Chondrocyte (in vitro differentiated cells): ENCODE data around the gene NOVA1. TPM values are rescaled to one million over a fixed set of nuclear protein-coding genes. Genes with fewer than 3 reads are reported as not detected.
"Not testable (repeated sequence)": the region's sequence is repeated elsewhere in the genome, so short reads cannot be mapped to it uniquely, and the experiment has no call there.

Source experiments
- DNase-seq: peaks from one replicate; pipeline ENCODE4 v3.0.0; 2021; ENCODE audit warnings: mixed read lengths, low spot score
- H3K27ac Mint-ChIP-seq: one replicate; pipeline ENCODE4 v1.8.0; 2021; ENCODE audit warnings: mild to moderate bottlenecking, moderate library complexity, mixed read lengths; ENCODE audit not compliant: unreplicated experiment
- H3K27me3 Mint-ChIP-seq: 2 replicates; pipeline ENCODE4 v1.8.0; 2021; ENCODE audit warnings: low read depth, mixed read lengths
- H3K36me3 Mint-ChIP-seq: 2 replicates; pipeline ENCODE4 v1.8.0; 2021; ENCODE audit warnings: low read depth, mixed read lengths
- H3K4me1 Mint-ChIP-seq: 2 replicates; pipeline ENCODE4 v1.8.0; 2021; ENCODE audit warnings: low read depth, mild to moderate bottlenecking, mixed read lengths
- H3K4me3 Mint-ChIP-seq: one replicate; pipeline ENCODE4 v1.8.0; 2021; ENCODE audit warnings: mild to moderate bottlenecking, moderate library complexity, mixed read lengths; ENCODE audit not compliant: unreplicated experiment
- H3K9me3 Mint-ChIP-seq: 2 replicates; pipeline ENCODE4 v1.8.0; 2021; ENCODE audit warnings: low read depth, mixed read lengths
- CTCF ChIP-seq: fragments of 200-600 bp; sonication (generic); IDR thresholded peaks from 2 replicates; pipeline ENCODE4 v1.5.0; 2021; ENCODE audit warnings: antibody characterized with exemption, mild to moderate bottlenecking, moderate library complexity
- long read RNA-seq: library from polyadenylated mRNA; stranded (forward); transcript quantifications from one replicate; pipeline ENCODE4 v2.0.0, GENCODE V29; 2021
- total RNA-seq: library from RNA; stranded (reverse); gene quantifications from 3 replicates; pipeline ENCODE4 v1.2.1, GENCODE V29; 2021

Gene NOVA1
- 0.97 to 5.4 TPM (median 1.1 TPM) in 3 replicates for total RNA-seq
- long read RNA-seq, partial matches to known transcripts: 0 of 1 reads
- long read RNA-seq, other reads (novel, unspliced or antisense): 1 of 1 reads

- DNase-seq: peak; percentile 75
- Mint-ChIP-seq H3K4me1 (peaks cover 22% of the 10 kb centered on the region), H3K27me3 (peaks cover 24% of the 10 kb centered on the region), H3K4me3 (peak within 1 kb of the TSS; percentile 84), H3K9me3 (no peaks in the 10 kb centered on the region), H3K36me3 (no peaks in the 10 kb centered on the region), H3K27ac (peak within 1 kb of the TSS; percentile 59)
- TF ChIP-seq CTCF: no peak
Observed at GRCh38 chr14:26597589-26598080, at the start of gene NOVA1. Gene NOVA1, minus strand, starts transcription at chr14:26598033. Its CDS starts 597 bp downstream, at chr14:26597436.

- H3K27ac Mint-ChIP-seq, H3K4me1 Mint-ChIP-seq, H3K36me3 Mint-ChIP-seq, H3K27me3 Mint-ChIP-seq, H3K4me3 Mint-ChIP-seq: not testable (repeated sequence)
- peak; percentile 76 for DNase-seq
- peaks cover 36% of the 10 kb centered on the region for H3K9me3 Mint-ChIP-seq
Observed at GRCh38 chr14:26645057-26645456, 47.2 kb upstream of the NOVA1 start.

- Mint-ChIP-seq H3K27ac (no peak overlapping the region), H3K4me1 (no peaks in the 10 kb centered on the region), H3K27me3 (no peaks in the 10 kb centered on the region), H3K9me3 (peaks cover 8% of the 10 kb centered on the region), H3K4me3 (no peak overlapping the region), H3K36me3 (no peaks in the 10 kb centered on the region)
- no peak for DNase-seq
- TF ChIP-seq CTCF: no peak
Observed at GRCh38 chr14:26636561-26636960, 38.7 kb upstream of the NOVA1 start.

GRCh38 chr14:26634946-26635345, 37.1 kb upstream of the NOVA1 start:
- not testable (repeated sequence) for DNase-seq, H3K27ac Mint-ChIP-seq, H3K4me3 Mint-ChIP-seq, H3K9me3 Mint-ChIP-seq, H3K4me1 Mint-ChIP-seq, H3K36me3 Mint-ChIP-seq, H3K27me3 Mint-ChIP-seq

- H3K4me1 Mint-ChIP-seq: no peaks in the 10 kb centered on the region
- H3K27me3 Mint-ChIP-seq: no peaks in the 10 kb centered on the region
- TF ChIP-seq CTCF: no peak
- DNase-seq: no peak
- no peaks in the 10 kb centered on the region for H3K36me3 Mint-ChIP-seq
- H3K27ac Mint-ChIP-seq: no peak overlapping the region
- no peak overlapping the region for H3K4me3 Mint-ChIP-seq
- peaks cover 3% of the 10 kb centered on the region for H3K9me3 Mint-ChIP-seq
Observed at GRCh38 chr14:26626256-26626655, 28.4 kb upstream of the NOVA1 start.

GRCh38 chr14:26622611-26623010, 24.8 kb upstream of the NOVA1 start:
- no peak overlapping the region for H3K4me3 Mint-ChIP-seq
- H3K9me3 Mint-ChIP-seq: peaks cover 3% of the 10 kb centered on the region
- H3K27me3 Mint-ChIP-seq: no peaks in the 10 kb centered on the region
- H3K27ac Mint-ChIP-seq: no peak overlapping the region
- DNase-seq: no peak
- TF ChIP-seq CTCF: no peak
- no peaks in the 10 kb centered on the region for H3K4me1 Mint-ChIP-seq
- no peaks in the 10 kb centered on the region for H3K36me3 Mint-ChIP-seq
